Loucy (cell line): ENCODE results near the gene TMEM179.

Source experiments
- H2AFZ ChIP-seq: fragments of 200-600 bp; sonication (generic); 2 replicates; pipeline ENCODE4 v1.6.0; 2016; ENCODE audit warnings: antibody characterized with exemption, mild to moderate bottlenecking, low read length, moderate library complexity
- H3F3A ChIP-seq: fragments of 200-600 bp; 2 replicates; pipeline ENCODE4 v1.6.0; 2016; ENCODE audit warnings: antibody characterized with exemption, low read depth, mild to moderate bottlenecking
- H3K27me3 ChIP-seq: fragments of 200-600 bp; sonication (generic); 2 replicates; pipeline ENCODE4 v1.6.1; 2014; ENCODE audit warnings: low read length, mild to moderate bottlenecking; ENCODE audit not compliant: insufficient read depth, poor library complexity, severe bottlenecking
- H3K36me3 ChIP-seq: fragments of 200-600 bp; sonication (generic); 2 replicates; pipeline ENCODE4 v1.6.1; 2016; ENCODE audit warnings: low read length; ENCODE audit not compliant: insufficient read depth
- H3K4me1 ChIP-seq: fragments of 200-600 bp; sonication (generic); 2 replicates; pipeline ENCODE4 v1.5.1; 2014; ENCODE audit warnings: low read length, mild to moderate bottlenecking; ENCODE audit not compliant: insufficient read depth, poor library complexity, severe bottlenecking
- H3K4me2 ChIP-seq: fragments of 200-600 bp; sonication (generic); 2 replicates; pipeline ENCODE4 v1.6.0; 2014; ENCODE audit warnings: antibody characterized with exemption, low read length, low read depth, mild to moderate bottlenecking; ENCODE audit not compliant: poor library complexity, severe bottlenecking
- H3K4me3 ChIP-seq: fragments of 200-600 bp; sonication (generic); 2 replicates; pipeline ENCODE4 v1.5.1; 2014; ENCODE audit warnings: low read length, mild to moderate bottlenecking, mixed read lengths; ENCODE audit not compliant: poor library complexity, severe bottlenecking
- H3K79me2 ChIP-seq: fragments of 200-600 bp; sonication (generic); 2 replicates; pipeline ENCODE4 v1.6.1; 2014; ENCODE audit warnings: low read length; ENCODE audit not compliant: insufficient read depth
- H3K9ac ChIP-seq: fragments of 200-600 bp; sonication (generic); 2 replicates; pipeline ENCODE4 v1.6.0; 2014; ENCODE audit warnings: mild to moderate bottlenecking, low read depth, low read length, moderate library complexity; ENCODE audit not compliant: poor library complexity, severe bottlenecking
- H3K9me2 ChIP-seq: fragments of 200-600 bp; sonication (generic); replicated peaks from 2 replicates; pipeline ENCODE4 v1.6.1; 2016; ENCODE audit warnings: low read depth, low read length, mixed read lengths
- H3K9me3 ChIP-seq: fragments of 200-600 bp; sonication (generic); 2 replicates; pipeline ENCODE4 v1.6.1; 2014; ENCODE audit warnings: mild to moderate bottlenecking, antibody characterized with exemption, low read length, low read depth; ENCODE audit not compliant: insufficient read depth
- H4K20me1 ChIP-seq: fragments of 200-600 bp; sonication (generic); 2 replicates; pipeline ENCODE4 v1.6.0; 2014; ENCODE audit warnings: antibody characterized with exemption, low read length, mild to moderate bottlenecking; ENCODE audit not compliant: insufficient read depth, poor library complexity, severe bottlenecking
- CTCF ChIP-seq: fragments of 200-600 bp; sonication (generic); conservative IDR thresholded peaks from 2 replicates; pipeline ENCODE4 v1.5.1; 2014; ENCODE audit warnings: mild to moderate bottlenecking, antibody characterized with exemption, low read length
- EZH2phosphoT487 ChIP-seq: fragments of 200-600 bp; IDR thresholded peaks from 2 replicates; pipeline ENCODE4 v1.6.1; 2018; ENCODE audit warnings: antibody characterized with exemption, mild to moderate bottlenecking, moderate library complexity, borderline replicate concordance

The TMEM179 gene

GRCh38 chr14:104652386-104652785 is 47.8 kb upstream of the TMEM179 start:
- no peaks in the 10 kb centered on the region for H3K79me2 ChIP-seq
- H3K4me3 ChIP-seq = no peak overlapping the region
- no peaks in the 10 kb centered on the region for H3K4me1 ChIP-seq
- H3F3A ChIP-seq = no peaks in the 10 kb centered on the region
- H3K27me3 ChIP-seq = no peaks in the 10 kb centered on the region
- H3K9me2 ChIP-seq = no peaks in the 10 kb centered on the region
- H3K9ac ChIP-seq = no peak overlapping the region
- no peak overlapping the region for H3K4me2 ChIP-seq
- TF ChIP-seq EZH2phosphoT487 = no peak
- no peak for TF ChIP-seq CTCF
- no peaks in the 10 kb centered on the region for H3K36me3 ChIP-seq
- peaks cover 10% of the 10 kb centered on the region; the same call in 1 of the 2 replicates for H3K9me3 ChIP-seq
- no peaks in the 10 kb centered on the region for H4K20me1 ChIP-seq
- H2AFZ ChIP-seq = no peak overlapping the region

- Histone ChIP-seq H3F3A (no peaks in the 10 kb centered on the region), H3K9ac (no peak overlapping the region), H3K36me3 (no peaks in the 10 kb centered on the region), H3K4me3 (no peak overlapping the region), H3K79me2 (no peaks in the 10 kb centered on the region), H2AFZ (no peak overlapping the region), H3K9me3 (peaks cover 10% of the 10 kb centered on the region; the same call in 1 of the 2 replicates), H3K27me3 (no peaks in the 10 kb centered on the region), H3K4me2 (no peak overlapping the region), H3K9me2 (no peaks in the 10 kb centered on the region), H3K4me1 (no peaks in the 10 kb centered on the region), H4K20me1 (no peaks in the 10 kb centered on the region)
- TF ChIP-seq EZH2phosphoT487 (no peak), CTCF (no peak)
These were observed 47.3 kb upstream of the TMEM179 start for GRCh38 chr14:104651876-104652260.

DNA sequence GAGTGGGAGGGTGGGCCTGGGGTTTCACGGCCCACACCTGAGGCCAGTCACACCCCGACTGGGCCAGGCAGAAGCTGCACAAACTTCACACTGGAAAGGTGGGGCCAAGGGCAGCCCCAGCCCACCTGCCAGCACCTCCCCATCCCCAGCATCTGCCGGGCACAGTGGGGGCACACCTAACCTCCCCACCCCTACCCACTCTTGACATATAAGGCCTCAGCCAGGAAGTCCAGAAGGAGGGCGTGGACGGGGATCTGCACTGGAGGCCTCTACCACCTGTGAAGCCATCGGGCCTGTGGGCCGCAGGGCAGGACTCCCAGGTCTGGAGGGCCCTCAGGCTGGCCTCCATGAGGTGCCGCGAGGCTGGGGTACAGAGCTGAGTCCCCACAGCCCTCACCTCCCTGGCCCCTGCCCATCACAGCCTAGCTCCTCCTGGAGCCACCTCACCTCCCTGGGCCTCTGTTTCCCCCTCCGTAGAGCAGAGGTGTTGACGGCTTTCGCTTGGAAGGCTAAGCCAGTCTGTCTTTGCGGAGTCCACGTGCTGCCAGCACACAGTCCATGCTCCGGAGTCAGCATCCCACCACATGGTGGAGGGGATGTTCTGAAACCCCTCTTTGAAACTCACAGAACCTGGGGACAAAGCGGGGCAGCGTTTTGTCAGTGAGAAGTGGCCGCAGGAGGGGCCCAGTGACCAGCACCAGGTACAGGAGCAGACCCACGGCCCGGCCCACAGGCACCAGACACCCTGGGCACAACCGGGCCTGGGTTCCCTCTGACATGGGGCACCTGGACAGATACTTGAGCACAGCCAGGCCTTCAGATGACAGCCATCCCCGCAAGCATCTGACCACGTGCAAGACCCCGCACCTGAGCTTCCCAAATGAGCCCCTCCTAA is 46.7 kb upstream of the TMEM179 start:
- no peaks in the 10 kb centered on the region for H3K79me2 ChIP-seq
- no peaks in the 10 kb centered on the region for H3F3A ChIP-seq
- H2AFZ ChIP-seq = no peak overlapping the region
- H3K4me1 ChIP-seq = no peaks in the 10 kb centered on the region
- TF ChIP-seq EZH2phosphoT487 (no peak), CTCF (no peak)
- no peaks in the 10 kb centered on the region for H3K9me2 ChIP-seq
- H3K36me3 ChIP-seq = no peaks in the 10 kb centered on the region
- H4K20me1 ChIP-seq = no peaks in the 10 kb centered on the region
- no peaks in the 10 kb centered on the region for H3K27me3 ChIP-seq
- H3K9me3 ChIP-seq = peaks cover 10% of the 10 kb centered on the region; the same call in 1 of the 2 replicates
- no peak overlapping the region for H3K9ac ChIP-seq
- H3K4me3 ChIP-seq = no peak overlapping the region
- no peak overlapping the region for H3K4me2 ChIP-seq
